ENCODE data around the gene MEX3D. TPM values are rescaled to one million over a fixed set of nuclear protein-coding genes. Genes with fewer than 3 reads are reported as not detected.

Gene MEX3D
- total RNA-seq, 4 donors from 2014 or later, result 21.4 to 26.6 (median 23.0) TPM

DNA sequence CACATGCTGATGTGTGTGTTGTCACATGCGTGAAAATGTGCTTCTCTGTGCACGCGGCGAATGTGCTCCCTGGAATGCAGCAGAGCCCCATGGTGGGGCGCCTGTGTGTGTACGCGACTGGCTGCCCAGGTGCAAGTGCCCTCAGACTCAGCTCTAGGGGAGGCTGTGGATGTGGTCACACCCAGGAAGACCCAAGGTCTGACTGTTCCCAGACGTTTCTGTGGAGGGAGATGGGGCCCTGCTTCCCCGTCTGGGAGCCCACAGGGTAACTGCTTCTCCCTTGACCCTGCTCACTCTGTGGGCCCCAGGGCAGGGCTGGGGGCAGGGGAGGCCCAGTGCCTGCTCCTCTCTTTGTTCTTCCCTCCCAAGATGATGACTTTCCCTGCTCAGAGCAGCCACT lies 45.0 kb upstream of the MEX3D start:
- Histone ChIP-seq H3K9me3 (no peaks in the 10 kb centered on the region), H3K27ac (no peak overlapping the region), H3K36me3 (peaks cover 24 to 83% (median 32%) of the 10 kb centered on the region in 3 donors), H3K27me3 (no peaks in the 10 kb centered on the region), H3K4me3 (no peak overlapping the region), H3K4me1 (peaks cover 0 to 16% (median 3%) of the 10 kb centered on the region in 3 donors)
- intact Hi-C loops (cut with DNase I), result no loop called here
- no peak for DNase-seq
- WGBS, 2 donors, result 80 to 83% methylated on average over 1 to 4 of the region's 9 CpGs
- TF ChIP-seq POLR2A (IDR thresholded peaks at IDR 0.05), result no peak
- TF ChIP-seq, protein P1, sequence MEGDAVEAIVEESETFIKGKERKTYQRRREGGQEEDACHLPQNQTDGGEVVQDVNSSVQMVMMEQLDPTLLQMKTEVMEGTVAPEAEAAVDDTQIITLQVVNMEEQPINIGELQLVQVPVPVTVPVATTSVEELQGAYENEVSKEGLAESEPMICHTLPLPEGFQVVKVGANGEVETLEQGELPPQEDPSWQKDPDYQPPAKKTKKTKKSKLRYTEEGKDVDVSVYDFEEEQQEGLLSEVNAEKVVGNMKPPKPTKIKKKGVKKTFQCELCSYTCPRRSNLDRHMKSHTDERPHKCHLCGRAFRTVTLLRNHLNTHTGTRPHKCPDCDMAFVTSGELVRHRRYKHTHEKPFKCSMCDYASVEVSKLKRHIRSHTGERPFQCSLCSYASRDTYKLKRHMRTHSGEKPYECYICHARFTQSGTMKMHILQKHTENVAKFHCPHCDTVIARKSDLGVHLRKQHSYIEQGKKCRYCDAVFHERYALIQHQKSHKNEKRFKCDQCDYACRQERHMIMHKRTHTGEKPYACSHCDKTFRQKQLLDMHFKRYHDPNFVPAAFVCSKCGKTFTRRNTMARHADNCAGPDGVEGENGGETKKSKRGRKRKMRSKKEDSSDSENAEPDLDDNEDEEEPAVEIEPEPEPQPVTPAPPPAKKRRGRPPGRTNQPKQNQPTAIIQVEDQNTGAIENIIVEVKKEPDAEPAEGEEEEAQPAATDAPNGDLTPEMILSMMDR (IDR thresholded peaks at IDR 0.05), result no peak

DNA sequence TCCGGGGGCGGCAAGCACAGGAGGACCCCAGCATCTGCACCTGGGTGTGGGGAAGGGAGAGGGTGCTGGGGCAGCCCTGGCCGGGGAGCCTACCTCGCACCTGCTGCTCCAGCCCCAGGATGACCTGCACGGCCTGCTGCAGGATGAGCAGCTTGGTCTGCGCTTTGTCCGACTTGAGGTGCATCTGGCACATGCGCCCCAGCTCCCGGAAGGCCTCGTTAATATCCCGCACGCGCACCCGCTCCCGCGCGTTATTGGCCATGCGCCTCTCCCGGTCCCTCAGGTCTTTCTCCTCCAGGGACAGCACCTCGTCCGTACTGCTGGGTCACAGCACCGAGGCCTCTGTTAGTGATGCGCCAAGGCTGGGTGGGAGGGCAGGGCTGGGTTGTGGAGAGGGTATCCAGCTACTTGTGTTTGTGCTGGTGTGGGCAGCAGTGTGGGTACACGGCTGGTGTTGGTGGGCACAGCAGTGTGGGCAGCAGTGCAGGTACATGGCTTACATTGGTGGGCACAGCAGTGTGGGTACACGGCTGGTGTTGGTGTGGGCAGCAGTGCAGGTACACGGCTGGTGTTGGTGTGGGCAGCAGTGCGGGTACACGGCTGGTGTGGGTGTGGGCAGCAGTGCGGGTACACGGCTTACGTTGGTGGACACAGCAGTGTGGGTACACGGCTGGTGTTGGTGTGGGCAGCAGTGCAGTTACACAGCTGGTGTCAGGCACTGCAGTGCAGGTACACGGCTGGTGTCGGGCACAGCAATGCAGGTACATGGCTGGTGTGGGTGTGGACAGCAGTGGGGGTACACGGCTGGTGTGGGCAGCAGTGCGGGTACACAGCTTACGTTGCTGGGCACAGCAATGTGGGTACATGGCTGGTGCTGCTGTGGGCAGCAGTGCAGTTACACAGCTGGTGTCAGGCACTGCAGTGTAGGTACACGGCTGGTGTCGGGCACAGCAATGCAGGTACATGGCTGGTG lies 44.3 kb upstream of the MEX3D start:
- TF ChIP-seq POLR2A (IDR thresholded peaks at IDR 0.05), result no peak
- intact Hi-C loops (cut with DNase I), result no loop called here
- WGBS, 2 donors, result 84 to 94% methylated on average over 25 to 30 of the region's 39 CpGs
- no peaks in the 10 kb centered on the region for H3K27me3 ChIP-seq
- H3K4me3 ChIP-seq, result no peak overlapping the region
- no peak for DNase-seq
- no peak overlapping the region for H3K27ac ChIP-seq
- H3K36me3 ChIP-seq, result peaks cover 24 to 75% (median 32%) of the 10 kb centered on the region in 3 donors
- H3K9me3 ChIP-seq, result no peaks in the 10 kb centered on the region
- peaks cover 0 to 17% (median 3%) of the 10 kb centered on the region in 3 donors for H3K4me1 ChIP-seq

DNA sequence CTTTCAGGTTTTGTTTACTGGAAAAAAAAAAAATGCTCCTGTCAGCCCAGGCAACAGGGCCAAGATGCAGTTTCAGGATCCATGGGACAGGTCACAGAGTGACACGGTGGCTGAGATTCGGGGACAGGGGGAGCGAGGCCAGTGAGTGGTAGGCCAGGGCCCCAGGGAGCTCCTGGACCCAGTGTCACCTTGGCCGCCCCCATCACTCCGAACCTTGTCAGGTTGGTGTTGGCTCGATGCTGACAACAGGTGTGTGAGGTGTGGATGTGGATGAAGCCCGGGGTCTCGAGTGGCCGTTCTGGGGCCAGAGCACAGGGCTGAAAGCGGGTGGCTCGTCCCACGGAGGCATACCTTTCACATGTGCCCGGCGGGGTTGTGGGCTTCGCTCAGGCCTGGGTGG lies 43.2 kb upstream of the MEX3D start:
- no peaks in the 10 kb centered on the region for H3K27me3 ChIP-seq
- no peak for DNase-seq
- H3K36me3 ChIP-seq, result peaks cover 24 to 68% (median 32%) of the 10 kb centered on the region in 3 donors
- no peak overlapping the region for H3K27ac ChIP-seq
- H3K4me1 ChIP-seq, result peaks cover 3 to 22% (median 6%) of the 10 kb centered on the region in 3 donors
- TF ChIP-seq, protein P1 (IDR thresholded peaks at IDR 0.05), result no peak
- TF ChIP-seq POLR2A (IDR thresholded peaks at IDR 0.05), result no peak
- intact Hi-C loops (cut with DNase I), result no loop called here
- WGBS, 2 donors, result 92% methylated on average over 8 of the region's 15 CpGs; no CpG with 5 or more reads in 1 of the 2 donors
- H3K4me3 ChIP-seq, result no peak overlapping the region
- no peaks in the 10 kb centered on the region for H3K9me3 ChIP-seq

DNA sequence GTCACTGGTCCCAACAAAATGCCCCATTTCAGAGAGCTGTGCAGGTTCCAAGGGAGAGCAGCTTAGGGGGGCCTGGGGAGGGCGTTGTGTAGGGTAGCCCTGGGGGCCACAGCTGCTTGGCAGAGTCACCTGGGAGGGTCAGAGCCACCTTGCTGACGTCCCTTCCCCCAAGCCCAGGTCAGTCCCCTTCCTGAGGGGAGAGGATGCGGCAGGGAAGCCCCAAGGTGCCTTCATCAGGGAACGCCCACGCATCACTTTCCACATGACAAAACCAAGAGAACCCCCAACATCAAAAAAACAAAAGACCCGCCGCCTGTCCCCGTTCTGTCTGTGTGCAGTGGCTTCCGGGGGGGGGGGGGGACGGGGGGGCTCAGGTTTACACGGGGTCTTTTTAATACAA lies 42.5 kb upstream of the MEX3D start:
- WGBS, 2 donors, result 58 to 75% methylated on average over 5 to 7 of the region's 11 CpGs
- no peak overlapping the region for H3K4me3 ChIP-seq
- H3K9me3 ChIP-seq, result no peaks in the 10 kb centered on the region
- no peak overlapping the region for H3K27ac ChIP-seq
- no peak for DNase-seq
- H3K27me3 ChIP-seq, result no peaks in the 10 kb centered on the region
- intact Hi-C loops (cut with DNase I), result no loop called here
- peaks cover 7 to 30% (median 11%) of the 10 kb centered on the region in 3 donors for H3K4me1 ChIP-seq
- TF ChIP-seq, protein P1 (IDR thresholded peaks at IDR 0.05), result no peak
- TF ChIP-seq POLR2A (IDR thresholded peaks at IDR 0.05), result no peak
- H3K36me3 ChIP-seq, result peaks cover 24 to 60% (median 30%) of the 10 kb centered on the region in 3 donors

DNA sequence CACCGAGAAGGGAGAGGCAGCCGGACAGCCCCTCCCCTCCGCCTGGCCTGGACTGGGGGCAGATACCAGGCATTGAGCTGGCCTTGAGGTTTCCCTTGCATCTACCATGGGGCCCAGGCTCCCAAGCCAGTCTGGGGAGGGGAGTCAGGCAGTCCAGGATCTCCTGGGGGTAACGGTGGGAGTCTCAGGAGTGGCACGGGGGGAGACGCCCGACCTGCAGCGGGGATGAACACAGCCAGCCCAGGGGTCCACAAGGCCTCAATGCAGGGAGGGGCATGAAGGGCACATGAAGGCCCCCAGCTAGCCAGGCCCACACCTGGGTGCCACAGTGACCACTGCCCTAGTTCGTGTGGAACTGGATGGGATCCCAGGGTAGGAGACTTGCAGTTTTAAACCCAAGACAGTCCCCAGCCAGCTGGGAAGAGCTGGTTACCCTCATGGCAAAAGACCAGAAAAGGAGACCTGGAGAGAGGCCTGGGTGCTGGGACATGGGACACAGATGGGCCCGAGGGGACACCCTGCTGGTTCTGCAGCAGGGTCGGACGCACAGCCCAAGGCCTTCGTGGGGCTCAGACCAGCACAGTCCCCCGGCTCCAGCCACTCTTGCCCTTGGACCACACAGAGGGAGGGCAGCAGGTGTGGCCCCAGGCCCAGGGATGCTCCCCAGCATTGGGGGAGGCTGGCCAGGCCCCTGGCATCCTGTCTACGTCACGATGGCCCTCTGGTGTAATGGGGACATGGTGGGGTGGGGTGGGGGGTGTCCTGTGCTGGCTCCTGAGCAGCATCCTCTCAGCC lies 41.8 kb upstream of the MEX3D start:
- intact Hi-C loops (cut with DNase I), result no loop called here
- Histone ChIP-seq H3K9me3 (no peaks in the 10 kb centered on the region), H3K27me3 (no peaks in the 10 kb centered on the region), H3K36me3 (peaks cover 23 to 53% (median 24%) of the 10 kb centered on the region in 3 donors), H3K4me3 (no peak overlapping the region), H3K27ac (no peak overlapping the region), H3K4me1 (peaks cover 7 to 30% (median 11%) of the 10 kb centered on the region in 3 donors)
- whole genome bisulfite sequencing, 2 donors, result 93 to 100% methylated on average over 1 to 6 of the region's 16 CpGs
- DNase-seq, result no peak
- TF ChIP-seq, protein P1 (IDR thresholded peaks at IDR 0.05), result no peak
- no peak for TF ChIP-seq POLR2A (IDR thresholded peaks at IDR 0.05)

Data from esophagus squamous epithelium (tissue), 5 donors.